ENCODE measurements around the gene C1QL4.

Gene C1QL4

DNA sequence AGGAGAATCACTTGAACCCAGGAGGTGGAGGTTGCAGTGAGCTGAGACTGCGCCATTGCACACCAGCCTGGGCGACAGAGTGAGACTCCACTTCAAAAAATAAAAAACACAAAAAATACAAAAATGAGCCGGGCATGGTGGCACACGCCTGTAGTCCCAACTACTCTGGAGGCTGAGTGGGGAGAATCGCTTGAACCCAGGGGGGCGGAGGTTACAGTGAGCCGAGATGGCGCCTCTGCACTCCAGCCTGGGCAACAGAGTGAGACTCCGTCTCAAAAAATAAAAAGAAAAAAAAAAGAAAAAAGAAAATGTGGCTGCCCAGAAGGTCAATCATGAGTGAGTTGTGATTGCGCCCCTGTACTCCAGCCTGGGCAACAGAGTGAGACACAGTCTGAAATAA lies 18.9 kb upstream of the C1QL4 start:
- H3K36me3 ChIP-seq (ENCODE audit: control insufficient read depth, low read length) = no peaks in the 10 kb centered on the region
- no peak overlapping the region for H3K27ac ChIP-seq (ENCODE audit: low read depth, low read length)
- H3K4me1 ChIP-seq (ENCODE audit: control insufficient read depth, low read length) = no peaks in the 10 kb centered on the region
- no peaks in the 10 kb centered on the region for H4K20me1 ChIP-seq (ENCODE audit: control insufficient read depth, insufficient read depth, low read depth, low read length)
- no peaks in the 10 kb centered on the region for H3K9me2 ChIP-seq (replicated peaks; ENCODE audit: control insufficient read depth, low read length)
- TF ChIP-seq EZH2phosphoT487 (IDR thresholded peaks at IDR 0.05; ENCODE audit: borderline replicate concordance, low read length) = no peak
- TF ChIP-seq, protein P1, sequence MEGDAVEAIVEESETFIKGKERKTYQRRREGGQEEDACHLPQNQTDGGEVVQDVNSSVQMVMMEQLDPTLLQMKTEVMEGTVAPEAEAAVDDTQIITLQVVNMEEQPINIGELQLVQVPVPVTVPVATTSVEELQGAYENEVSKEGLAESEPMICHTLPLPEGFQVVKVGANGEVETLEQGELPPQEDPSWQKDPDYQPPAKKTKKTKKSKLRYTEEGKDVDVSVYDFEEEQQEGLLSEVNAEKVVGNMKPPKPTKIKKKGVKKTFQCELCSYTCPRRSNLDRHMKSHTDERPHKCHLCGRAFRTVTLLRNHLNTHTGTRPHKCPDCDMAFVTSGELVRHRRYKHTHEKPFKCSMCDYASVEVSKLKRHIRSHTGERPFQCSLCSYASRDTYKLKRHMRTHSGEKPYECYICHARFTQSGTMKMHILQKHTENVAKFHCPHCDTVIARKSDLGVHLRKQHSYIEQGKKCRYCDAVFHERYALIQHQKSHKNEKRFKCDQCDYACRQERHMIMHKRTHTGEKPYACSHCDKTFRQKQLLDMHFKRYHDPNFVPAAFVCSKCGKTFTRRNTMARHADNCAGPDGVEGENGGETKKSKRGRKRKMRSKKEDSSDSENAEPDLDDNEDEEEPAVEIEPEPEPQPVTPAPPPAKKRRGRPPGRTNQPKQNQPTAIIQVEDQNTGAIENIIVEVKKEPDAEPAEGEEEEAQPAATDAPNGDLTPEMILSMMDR (IDR thresholded peaks at IDR 0.05; ENCODE audit: low read depth, low read length, poor library complexity, severe bottlenecking) = no peak
- peaks cover 20% of the 10 kb centered on the region for H3K27me3 ChIP-seq (ENCODE audit: control insufficient read depth, low read length)
- H3F3A ChIP-seq (ENCODE audit: control insufficient read depth, insufficient read depth) = no peaks in the 10 kb centered on the region
- no peak overlapping the region for H3K4me3 ChIP-seq (ENCODE audit: low read length)
- no peak overlapping the region for H3K4me2 ChIP-seq (ENCODE audit: low read length)
- H3K79me2 ChIP-seq (ENCODE audit: control insufficient read depth, low read length) = no peaks in the 10 kb centered on the region
- H3K9me3 ChIP-seq (ENCODE audit: control insufficient read depth, insufficient read depth, low read length) = no peaks in the 10 kb centered on the region

- Histone ChIP-seq H3K27me3 (ENCODE audit: control insufficient read depth, low read length) (peaks cover 30% of the 10 kb centered on the region), H3K79me2 (ENCODE audit: control insufficient read depth, low read length) (no peaks in the 10 kb centered on the region), H3K9me2 (replicated peaks; ENCODE audit: control insufficient read depth, low read length) (no peaks in the 10 kb centered on the region), H3K36me3 (ENCODE audit: control insufficient read depth, low read length) (no peaks in the 10 kb centered on the region), H3F3A (ENCODE audit: control insufficient read depth, insufficient read depth) (no peaks in the 10 kb centered on the region), H3K4me3 (ENCODE audit: low read length) (no peak overlapping the region), H3K27ac (ENCODE audit: low read depth, low read length) (no peak overlapping the region), H4K20me1 (ENCODE audit: control insufficient read depth, insufficient read depth, low read depth, low read length) (no peaks in the 10 kb centered on the region), H3K4me1 (ENCODE audit: control insufficient read depth, low read length) (peaks cover 7% of the 10 kb centered on the region), H3K9me3 (ENCODE audit: control insufficient read depth, insufficient read depth, low read length) (no peaks in the 10 kb centered on the region), H3K4me2 (ENCODE audit: low read length) (no peak overlapping the region)
- TF ChIP-seq, protein P1 (IDR thresholded peaks at IDR 0.05; ENCODE audit: low read depth, low read length, poor library complexity, severe bottlenecking) = no peak
These were observed 15.4 kb upstream of the C1QL4 start for GRCh38 chr12:49352351-49352750.

- Histone ChIP-seq H3K79me2 (ENCODE audit: control insufficient read depth, low read length) (no peaks in the 10 kb centered on the region), H4K20me1 (ENCODE audit: control insufficient read depth, insufficient read depth, low read depth, low read length) (0 out of 2 replicates have a peak, but pooled peaks cover 2% of the 10 kb centered on the region), H3K36me3 (ENCODE audit: control insufficient read depth, low read length) (no peaks in the 10 kb centered on the region), H3K4me3 (ENCODE audit: low read length) (no peak overlapping the region), H3K27ac (ENCODE audit: low read depth, low read length) (no peak overlapping the region), H3K4me1 (ENCODE audit: control insufficient read depth, low read length) (peaks cover 34% of the 10 kb centered on the region), H3K9me3 (ENCODE audit: control insufficient read depth, insufficient read depth, low read length) (no peaks in the 10 kb centered on the region), H3F3A (ENCODE audit: control insufficient read depth, insufficient read depth) (peaks cover 3% of the 10 kb centered on the region; the same call in 1 of the 2 replicates), H3K27me3 (ENCODE audit: control insufficient read depth, low read length) (peaks cover 48% of the 10 kb centered on the region), H3K9me2 (replicated peaks; ENCODE audit: control insufficient read depth, low read length) (no peaks in the 10 kb centered on the region), H3K4me2 (ENCODE audit: low read length) (no peak overlapping the region)
- TF ChIP-seq, protein P1 (IDR thresholded peaks at IDR 0.05; ENCODE audit: low read depth, low read length, poor library complexity, severe bottlenecking) = no peak
- TF ChIP-seq EZH2phosphoT487 (IDR thresholded peaks at IDR 0.05; ENCODE audit: borderline replicate concordance, low read length) = no peak
These were observed 12.3 kb upstream of the C1QL4 start for GRCh38 chr12:49349266-49349665.
